OCI-M1 (cell line): ENCODE results near the gene MDN1.
A peak's percentile ranks its signal among the peaks of the same experiment; 100 is the strongest.
"Not testable (repeated sequence)": the region's sequence is repeated elsewhere in the genome, so short reads cannot be mapped to it uniquely, and the experiment has no call there.

ENCODE experiments used
- DNase-seq: peaks from one replicate; lab custom pipeline; 2025; lab: John Stamatoyannopoulos, UW

MDN1 gene, protein sequence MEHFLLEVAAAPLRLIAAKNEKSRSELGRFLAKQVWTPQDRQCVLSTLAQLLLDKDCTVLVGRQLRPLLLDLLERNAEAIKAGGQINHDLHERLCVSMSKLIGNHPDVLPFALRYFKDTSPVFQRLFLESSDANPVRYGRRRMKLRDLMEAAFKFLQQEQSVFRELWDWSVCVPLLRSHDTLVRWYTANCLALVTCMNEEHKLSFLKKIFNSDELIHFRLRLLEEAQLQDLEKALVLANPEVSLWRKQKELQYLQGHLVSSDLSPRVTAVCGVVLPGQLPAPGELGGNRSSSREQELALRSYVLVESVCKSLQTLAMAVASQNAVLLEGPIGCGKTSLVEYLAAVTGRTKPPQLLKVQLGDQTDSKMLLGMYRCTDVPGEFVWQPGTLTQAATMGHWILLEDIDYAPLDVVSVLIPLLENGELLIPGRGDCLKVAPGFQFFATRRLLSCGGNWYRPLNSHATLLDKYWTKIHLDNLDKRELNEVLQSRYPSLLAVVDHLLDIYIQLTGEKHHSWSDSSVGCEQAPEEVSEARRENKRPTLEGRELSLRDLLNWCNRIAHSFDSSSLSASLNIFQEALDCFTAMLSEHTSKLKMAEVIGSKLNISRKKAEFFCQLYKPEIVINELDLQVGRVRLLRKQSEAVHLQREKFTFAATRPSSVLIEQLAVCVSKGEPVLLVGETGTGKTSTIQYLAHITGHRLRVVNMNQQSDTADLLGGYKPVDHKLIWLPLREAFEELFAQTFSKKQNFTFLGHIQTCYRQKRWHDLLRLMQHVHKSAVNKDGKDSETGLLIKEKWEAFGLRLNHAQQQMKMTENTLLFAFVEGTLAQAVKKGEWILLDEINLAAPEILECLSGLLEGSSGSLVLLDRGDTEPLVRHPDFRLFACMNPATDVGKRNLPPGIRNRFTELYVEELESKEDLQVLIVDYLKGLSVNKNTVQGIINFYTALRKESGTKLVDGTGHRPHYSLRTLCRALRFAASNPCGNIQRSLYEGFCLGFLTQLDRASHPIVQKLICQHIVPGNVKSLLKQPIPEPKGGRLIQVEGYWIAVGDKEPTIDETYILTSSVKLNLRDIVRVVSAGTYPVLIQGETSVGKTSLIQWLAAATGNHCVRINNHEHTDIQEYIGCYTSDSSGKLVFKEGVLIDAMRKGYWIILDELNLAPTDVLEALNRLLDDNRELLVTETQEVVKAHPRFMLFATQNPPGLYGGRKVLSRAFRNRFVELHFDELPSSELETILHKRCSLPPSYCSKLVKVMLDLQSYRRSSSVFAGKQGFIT (N-terminal part only)

DNA sequence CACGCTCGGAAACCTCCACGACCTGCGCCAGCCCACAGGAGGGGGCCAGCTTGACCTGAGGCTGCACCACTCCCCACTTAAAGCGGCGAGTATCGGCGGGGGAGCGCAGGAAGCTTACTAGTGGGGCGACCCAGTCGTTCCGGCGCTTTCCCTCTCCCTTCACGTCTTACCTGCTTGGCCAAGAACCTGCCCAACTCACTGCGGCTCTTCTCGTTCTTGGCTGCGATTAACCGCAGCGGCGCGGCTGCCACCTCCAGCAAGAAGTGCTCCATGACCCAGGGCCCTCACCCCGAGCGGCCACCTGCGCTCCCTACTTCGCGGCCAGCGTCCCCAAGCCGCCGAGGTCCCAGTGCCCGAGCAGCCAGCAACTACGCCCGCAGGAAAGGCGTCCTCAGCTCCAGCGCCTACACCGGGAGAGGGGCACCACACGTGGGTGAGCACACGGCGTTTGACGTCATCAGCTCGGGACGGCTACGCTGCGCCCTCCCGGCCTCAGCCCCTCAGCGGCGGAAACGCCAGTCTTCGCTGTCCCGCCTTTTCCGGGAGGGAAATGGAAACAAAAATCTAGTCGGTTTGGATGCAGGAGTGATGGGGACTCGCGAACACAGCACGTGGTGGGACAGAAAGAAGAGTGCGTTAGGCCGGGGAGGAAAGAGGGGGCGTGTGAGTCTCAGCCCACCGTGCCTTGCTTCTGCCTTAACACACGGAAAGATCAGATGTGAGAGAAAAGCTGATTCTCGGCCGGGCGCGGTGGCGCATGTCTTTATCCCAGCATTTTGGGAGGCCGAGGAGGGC, at the start of gene MDN1:
TSS of gene MDN1 (minus strand) at position 459 of the 795 bp plus-strand sequence. CDS start at position 272, 187 bp downstream.
- peak; percentile 99 for DNase-seq

DNA sequence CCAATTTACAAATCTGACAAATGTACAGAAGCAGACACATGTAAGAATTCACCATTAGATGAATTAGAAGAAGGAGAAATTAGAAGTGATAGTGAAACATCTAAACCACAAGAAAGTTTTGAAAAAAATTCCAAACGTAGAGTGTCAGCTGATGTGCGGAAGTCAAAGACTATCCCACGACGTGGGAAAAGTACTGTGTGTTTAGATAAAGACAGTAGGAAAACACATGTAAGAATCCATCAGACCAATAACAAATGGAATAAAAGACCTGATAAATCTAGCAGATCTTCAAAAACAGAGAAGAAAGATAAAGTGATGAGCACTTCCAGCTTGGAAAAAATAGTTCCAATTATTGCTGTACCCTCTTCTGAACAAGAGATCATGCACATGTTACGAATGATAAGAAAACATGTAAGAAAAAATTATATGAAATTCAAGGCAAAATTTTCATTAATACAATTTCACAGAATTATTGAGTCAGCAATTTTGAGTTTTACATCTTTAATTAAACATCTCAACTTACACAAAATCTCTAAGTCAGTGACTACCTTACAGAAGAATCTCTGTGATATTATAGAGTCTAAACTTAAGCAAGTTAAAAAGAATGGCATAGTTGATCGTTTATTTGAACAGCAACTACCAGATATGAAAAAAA, 46.6 kb upstream of the MDN1 start:
- no peak for DNase-seq

DNA sequence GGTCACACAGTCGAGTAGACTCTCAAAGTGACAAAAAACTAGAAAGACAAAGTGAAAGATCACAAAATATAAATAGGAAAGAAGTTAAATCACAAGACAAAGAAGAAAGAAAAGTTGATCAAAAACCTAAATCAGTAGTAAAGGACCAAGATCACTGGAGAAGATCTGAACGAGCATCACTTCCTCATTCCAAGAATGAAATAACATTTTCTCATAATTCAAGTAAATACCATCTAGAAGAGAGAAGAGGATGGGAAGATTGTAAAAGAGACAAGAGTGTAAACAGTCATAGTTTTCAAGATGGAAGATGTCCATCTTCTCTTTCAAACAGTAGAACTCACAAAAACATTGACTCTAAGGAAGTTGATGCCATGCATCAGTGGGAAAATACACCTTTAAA, 43.1 kb upstream of the MDN1 start:
- DNase-seq: peak; percentile 54

DNA sequence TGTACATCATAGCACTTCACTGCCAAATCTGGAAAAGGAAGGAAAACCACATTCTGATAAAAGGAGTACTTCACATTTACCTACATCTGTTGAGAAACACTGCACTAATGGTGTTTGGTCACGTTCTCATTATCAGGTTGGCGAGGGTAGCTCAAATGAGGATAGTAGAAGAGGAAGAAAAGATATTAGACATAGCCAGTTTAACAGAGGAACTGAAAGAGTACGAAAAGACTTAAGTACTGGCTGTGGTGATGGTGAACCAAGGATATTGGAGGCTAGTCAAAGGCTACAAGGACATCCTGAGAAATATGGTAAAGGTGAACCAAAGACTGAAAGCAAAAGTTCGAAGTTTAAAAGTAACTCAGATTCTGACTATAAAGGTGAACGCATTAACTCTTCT, 42.7 kb upstream of the MDN1 start:
- no peak for DNase-seq

DNA sequence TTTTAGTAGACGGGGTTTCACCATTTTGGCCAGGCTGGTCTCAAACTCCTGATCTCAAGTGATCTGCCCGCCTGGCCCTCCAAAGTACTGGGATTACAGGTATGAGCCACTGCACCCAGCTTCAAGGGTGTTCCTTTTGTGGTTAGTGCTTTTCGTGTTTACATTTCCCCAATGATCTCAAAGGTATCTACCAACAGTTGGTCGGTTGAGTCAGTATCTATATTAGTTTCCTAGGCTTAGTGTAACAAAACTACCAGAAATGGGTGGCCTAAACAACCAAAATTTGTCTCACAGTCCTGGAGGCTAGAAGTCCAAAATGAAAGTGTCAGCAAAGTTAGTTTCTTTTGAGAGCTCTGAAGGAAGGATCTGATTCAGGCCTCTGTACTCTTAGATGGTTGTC, 40.1 kb upstream of the MDN1 start:
- no peak for DNase-seq

DNA sequence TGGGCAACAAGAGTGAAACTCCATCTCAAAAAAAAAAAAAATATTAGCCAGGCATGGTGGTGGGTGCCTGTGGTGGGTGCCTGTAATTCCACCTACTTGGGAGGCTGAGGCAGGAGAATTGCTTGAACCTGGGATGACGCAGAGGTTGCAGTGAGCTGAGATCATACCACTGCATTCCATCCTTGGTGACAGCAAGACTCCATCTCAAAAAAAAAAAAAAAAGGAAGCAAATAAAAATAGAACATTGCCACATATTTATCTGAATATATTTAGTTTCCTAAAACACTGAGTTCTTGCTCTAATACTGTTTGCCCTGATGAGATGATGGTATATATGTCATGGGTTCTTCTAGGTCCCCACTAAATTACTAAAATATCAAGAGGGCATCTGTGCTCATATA, 38.4 kb upstream of the MDN1 start:
- DNase-seq: no peak

DNA sequence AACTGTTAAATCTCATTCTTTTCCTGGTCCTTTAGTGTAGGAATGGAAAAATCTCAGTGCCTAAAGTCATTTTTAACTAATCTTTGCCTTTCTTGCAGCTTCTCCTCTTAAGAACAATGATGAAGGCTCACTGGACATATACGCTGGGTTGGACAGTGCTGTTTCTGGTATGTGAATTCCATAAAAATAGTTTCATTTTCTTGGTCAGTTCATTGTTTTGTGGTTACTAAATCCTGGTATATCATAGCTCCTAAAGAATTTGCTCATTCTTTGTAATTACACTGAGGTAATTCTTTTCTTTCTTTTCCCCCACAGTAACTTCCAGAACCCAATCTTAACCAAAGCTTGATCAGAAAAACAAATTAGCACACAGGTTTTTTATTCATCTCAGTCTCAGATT, 33.5 kb upstream of the MDN1 start:
- DNase-seq: no peak

DNA sequence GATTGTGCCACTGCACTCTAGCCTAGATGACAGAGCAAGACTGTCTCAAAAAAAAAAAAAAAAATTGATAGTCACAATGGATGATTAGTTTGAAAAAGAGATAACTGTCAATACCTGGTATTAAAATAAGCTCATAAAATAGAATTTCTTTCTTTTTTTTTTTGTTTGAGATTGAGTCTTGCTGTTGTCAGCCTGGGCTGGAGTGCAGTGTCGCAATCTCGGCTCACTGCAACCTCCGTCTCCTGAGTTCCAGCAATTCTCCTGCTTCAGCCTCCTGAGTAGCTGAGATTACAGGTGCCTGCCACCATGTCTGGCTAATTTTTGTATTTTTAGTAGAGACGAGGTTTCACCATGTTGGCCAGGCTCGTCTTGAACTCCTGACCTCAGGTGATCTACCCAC, 27.9 kb upstream of the MDN1 start:
- DNase-seq: not testable (repeated sequence)

DNA sequence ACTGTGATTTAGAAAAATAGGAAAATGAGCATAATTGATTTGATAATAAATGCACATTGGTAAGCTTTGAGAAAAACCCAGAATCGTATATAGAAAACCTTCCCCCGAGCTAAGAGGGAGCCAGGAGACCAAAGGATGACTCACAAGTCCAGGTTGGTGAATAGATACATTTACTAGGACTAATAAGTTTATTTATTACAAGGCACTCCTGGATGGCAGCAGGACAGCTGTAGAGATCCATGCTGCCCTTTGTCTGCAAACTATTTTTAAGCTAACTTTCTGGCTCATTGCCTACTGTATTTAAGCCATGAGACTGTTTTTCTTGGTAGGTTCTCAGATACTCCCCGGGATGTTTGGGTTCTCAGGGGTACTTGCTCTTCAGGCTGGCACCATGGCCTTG, 23.5 kb upstream of the MDN1 start:
- no peak for DNase-seq

DNA sequence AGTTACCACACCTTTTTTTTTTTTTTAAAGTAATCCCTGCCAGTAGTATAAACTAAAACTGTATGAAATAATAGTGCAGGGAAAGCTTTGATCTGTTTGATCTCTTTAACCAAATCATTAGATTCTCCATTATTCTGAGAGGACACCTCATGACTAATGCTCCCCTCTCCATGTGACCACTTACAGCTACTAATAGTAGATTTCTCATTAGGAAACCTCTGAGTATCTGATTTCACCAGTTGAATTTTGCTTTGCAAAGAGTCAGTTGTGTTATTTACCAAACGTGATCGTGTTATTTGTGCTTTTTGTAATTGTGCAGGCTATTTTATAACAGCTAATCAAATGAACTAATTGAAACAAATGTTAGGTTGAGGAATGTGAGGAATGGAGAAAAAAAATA, 22.6 kb upstream of the MDN1 start:
- DNase-seq: no peak

DNA sequence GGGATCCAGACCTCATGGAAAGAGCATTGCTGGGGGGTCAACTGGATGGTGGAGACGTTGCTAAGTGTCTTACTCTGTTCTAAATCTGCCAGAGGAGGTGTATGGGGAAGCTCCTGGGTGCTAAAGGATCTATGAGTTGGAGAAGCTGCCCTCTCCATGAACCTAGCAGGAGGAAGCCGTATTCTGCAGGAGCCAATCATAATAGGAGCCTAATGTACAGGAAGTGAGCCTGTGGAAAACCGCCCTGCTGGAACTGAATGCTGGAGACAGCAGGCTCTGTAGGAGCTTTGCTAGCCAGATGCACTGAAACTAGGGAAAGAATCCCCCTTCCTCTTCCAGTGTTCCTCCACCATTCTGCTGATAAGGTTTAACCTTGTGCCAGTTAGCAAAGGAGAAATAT, 20.9 kb upstream of the MDN1 start:
- no peak for DNase-seq

DNA sequence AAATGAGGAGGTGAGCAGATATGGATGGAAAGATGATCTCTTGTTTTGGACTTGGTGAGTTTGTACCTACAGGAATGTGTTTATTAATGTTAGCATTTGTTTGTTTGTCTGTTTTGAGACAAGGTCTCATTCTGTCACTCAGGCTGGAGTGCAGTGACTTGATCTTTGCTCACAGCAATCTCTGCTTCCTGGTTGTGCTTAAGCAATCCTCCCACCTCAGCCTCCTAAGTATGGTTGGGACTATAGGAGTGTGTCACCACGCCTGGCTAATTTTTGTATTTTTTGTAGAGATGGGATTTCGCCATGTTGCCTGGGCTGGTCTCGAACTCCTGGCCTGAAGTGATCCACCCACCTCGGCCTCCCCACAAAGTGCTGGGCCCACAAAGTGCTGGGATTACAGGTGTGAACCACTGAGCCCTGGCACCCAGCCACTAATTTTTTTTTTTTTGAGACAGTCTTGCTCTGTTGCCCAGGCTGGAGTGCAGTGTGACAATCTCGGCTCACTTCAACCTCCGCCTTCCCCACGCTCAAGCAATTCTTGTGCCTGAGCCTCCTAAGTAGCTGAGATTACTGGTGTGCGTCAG, 17.1 kb upstream of the MDN1 start:
- no peak for DNase-seq

DNA sequence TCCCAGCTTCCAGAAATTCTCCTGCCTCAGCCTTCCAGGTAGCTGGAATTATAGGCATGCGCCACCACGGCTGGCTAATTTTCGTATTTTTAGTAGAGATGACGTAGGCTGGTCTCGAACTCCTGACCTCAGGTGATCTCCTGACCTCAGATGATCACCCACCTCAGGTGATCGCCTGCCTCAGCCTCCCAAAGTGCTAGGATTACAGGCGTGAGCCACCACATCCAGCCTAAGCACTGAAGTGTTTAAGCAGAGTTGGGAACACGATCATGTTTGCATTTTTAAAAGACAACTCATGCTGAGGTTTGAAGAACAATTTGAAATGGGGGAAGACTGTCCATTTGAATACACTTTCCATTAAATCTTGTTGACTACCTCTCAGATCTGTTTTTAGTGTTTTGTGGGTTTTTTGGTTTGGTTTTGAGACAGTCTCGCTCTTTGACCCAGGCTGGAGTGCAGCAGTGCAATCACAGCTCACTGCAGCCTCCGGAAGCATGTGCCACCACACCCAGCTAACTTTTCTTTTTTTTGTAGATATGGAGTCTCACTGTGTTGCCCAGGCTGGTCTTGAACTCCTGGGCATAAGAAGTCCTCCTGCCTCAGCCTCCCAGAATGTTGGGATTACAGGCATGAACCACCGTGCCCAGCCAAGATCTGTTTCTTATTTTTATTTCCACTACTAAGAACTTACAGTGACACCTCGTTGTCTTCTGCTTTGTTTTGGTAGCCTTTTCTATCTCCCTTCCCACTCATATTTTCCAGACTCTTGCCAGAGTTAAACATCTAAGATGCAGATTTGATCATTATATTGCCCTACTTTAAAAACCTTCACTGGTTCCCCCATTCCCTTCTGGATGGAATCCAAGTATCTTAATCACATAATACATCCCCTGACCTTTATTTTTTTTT, 15.5 kb upstream of the MDN1 start:
- no peak for DNase-seq

DNA sequence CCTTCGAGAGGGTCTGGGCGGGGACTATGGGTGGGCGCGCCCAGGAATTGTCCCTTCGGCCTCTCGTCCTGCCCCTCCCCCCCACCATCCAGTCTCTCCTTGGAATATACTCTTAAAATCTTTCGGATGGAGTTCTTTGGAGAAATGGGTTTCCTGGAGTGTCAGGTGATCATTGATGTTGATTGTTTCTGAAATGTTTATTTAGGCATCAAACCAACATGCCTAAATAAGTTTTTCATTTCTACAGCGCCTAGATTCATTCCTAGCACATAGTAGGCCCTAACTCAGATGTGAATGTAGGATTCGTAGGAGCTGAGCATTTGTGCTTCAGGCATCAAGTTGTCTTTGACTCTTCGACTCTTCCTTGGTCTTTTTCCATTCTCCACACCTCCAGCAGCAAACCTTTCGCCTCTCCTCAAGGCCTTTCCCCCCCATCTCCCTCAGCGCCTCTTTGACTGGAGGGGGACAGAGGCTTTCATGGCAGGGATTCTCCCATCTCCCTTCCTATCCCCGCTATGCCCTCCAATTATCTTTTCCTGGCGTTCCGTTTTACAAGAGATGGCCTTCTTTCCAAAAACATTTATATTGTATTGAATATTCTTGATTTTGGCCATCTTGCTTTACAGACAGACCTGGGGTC, 10.7 kb upstream of the MDN1 start:
- peak; percentile 48 for DNase-seq

DNA sequence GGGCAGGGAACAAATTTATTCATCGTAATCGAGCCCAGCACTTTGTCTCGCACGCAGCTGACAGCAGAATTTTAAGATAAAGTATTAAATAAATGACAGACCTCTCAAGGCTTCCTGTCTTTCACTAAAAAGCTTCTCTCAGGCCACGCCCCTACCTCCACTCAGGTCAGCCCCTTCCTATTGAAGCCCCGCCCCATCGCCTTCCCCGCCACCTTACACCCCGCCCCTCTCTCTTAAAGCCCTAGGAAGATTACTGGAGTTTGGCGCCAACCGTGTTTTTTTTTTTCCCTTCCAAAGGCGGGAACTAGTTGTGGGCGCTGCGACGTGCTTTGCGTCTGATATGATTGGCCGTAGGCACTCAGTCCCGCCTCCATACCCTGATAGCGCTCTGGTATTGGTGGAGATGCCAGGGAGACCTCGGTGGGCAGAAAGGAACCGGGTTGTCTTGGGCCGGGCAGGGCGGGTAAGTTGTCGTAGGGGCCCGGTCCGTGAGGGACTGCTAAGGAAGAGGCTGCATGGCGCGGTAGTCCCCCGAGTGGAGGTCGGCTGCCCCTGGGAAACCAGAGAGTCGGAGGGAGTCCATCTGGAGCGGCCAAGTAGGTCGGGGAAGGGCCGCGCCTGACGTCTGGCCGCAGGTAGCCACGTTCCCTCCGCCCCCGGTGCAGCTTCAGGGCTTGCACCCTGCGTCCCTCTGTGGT, 10.0 kb upstream of the MDN1 start, which contains the start of gene CASP8AP2:
TSS of gene CASP8AP2 (plus strand) at position 409 of the 698 bp plus-strand sequence.
- peak; percentile 99 for DNase-seq

DNA sequence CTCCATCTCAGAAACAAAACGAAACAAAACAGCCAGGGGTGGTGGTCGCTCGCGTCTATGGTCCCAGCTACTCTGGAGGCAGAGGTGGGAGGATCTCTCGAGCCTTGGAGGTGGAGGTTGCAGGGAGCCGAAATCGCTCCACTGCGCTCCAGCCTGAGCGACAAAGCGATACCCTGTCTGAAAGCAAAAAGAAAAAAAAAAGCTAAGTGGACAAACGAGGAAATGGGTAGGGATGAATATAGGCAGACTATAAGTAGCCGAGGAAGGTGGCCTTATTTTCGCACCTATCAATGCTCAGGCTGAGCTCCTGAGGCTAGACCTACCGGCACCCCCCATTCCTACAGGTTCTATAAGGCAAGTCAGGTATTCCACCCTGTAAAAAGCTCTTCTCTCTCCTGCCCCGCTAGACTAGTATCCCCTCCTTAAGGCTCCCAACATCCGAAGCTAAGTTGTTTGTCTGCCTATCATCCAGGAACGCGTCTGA, 9.4 kb upstream of the MDN1 start:
- no peak for DNase-seq

DNA sequence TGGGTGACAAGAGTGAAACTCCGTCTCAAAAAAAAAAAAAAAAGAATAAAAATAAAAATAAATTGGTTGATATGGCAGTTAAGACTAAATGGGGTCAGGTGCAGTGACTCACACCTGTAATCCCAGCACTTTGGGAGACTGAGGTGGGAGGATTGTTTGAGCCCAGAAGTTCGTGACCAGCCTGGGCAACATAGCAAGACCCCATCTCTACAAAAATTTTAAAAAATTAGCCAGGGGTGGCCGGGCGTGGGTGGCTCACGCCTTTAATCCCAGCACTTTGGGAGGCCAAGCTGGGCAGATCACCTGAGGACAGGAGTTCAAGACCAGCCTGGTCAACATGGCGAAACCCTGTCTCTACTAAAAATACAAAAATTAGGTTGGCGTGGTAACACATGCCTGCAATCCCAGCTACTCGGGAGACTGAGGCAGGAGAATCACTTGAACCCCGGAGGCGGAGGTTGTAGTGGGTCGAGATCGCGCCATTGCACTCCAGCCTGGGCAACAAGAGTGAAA, 8.9 kb upstream of the MDN1 start:
- not testable (repeated sequence) for DNase-seq

DNA sequence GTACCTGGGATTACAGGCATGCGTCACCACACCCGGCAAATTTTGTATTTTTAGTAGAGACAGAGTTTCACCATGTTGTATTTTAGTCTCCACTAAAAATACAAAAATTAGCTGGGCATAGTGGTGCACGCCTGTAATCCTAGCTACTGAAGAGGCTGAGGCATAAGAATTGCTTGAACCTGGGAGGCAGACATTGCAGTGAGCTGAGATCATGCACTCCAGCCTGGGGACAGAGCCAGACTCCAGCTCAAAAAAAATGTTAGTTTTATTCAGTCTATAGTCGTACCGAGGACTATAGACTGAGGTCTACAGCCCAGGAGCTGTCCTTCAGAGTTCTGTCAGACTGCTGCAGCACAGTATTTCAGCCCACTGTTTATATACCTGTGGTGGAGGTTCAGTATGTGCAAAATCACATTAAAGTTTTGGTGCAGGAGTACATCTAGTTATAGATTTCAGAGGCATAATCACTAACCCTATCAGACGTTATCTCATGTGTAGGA, 6.5 kb upstream of the MDN1 start:
- DNase-seq: no peak
